ENCODE results near the gene HOXB3.

The HOXB3 gene

DNA sequence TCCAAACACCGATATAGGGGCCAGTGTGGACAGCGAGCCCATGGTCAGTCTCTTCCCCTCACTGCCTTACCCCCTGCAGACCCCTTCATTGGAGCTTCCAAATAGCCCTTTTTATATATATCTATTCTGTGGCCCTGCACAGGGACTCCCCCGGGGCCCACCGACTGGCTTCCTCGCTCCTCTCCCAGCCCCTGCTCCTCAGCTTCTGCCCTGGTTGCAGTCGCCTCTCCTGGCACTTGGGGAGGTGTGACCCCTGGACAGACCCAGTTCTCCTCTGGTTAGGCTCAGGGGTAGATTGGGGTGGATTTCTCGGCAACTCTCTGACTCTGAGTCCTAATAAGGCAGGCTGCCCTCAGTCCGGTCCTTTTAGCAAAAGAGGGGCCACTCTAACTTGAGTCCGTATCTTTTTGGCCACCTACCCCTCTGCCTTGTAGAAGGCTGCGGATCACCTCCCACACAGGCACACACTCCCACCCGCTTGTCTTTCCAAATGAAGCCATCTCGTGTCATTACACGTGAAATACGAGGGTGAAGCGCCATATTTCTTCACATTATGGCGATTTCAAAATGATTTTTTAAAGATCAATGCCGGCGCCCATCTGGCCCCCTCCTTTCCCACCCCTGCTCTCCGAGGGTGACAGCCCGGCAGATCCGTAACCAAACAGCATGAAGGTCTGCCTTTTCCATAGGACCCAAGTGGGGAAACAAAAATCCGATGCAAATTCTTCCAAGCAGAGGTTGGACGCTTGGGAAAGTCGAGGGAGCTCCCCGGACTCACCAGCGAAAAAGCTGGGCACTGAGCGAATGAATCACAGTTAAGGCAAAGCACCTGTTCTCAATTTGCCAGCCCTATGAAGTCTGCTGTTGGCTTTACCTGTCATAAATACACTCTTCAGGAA lies 37.8 kb upstream of the HOXB3 start:
- H3K27me3 ChIP-seq (ENCODE audit: insufficient read depth, low read length) = no peaks in the 10 kb centered on the region
- H3K9me2 ChIP-seq (ENCODE audit: low read depth, low read length) = no peaks in the 10 kb centered on the region
- H3K4me3 ChIP-seq (ENCODE audit: low read depth, low read length, poor library complexity, severe bottlenecking) = no peak overlapping the region
- no peak overlapping the region for H3K9ac ChIP-seq (ENCODE audit: low read length)
- H2AFZ ChIP-seq (ENCODE audit: low read length) = no peak overlapping the region
- H3K9me3 ChIP-seq (ENCODE audit: low read length) = no peaks in the 10 kb centered on the region
- TF ChIP-seq CTCF (IDR thresholded peaks at IDR 0.05; ENCODE audit: low read length) = no peak
- no peak for TF ChIP-seq EZH2 (IDR thresholded peaks at IDR 0.05; ENCODE audit: borderline replicate concordance, low read length)
- H3K36me3 ChIP-seq (ENCODE audit: insufficient read depth, low read length) = no peaks in the 10 kb centered on the region
- H3K4me2 ChIP-seq (ENCODE audit: low read length) = no peak overlapping the region
- H3F3A ChIP-seq (ENCODE audit: insufficient read depth, low read length) = no peaks in the 10 kb centered on the region
- no peaks in the 10 kb centered on the region for H3K79me2 ChIP-seq (ENCODE audit: insufficient read depth, low read length)
- H3K4me1 ChIP-seq (ENCODE audit: insufficient read depth, low read length, severe bottlenecking) = no peaks in the 10 kb centered on the region
- no peaks in the 10 kb centered on the region for H4K20me1 ChIP-seq (ENCODE audit: insufficient read depth, low read length)
- H3K27ac ChIP-seq (ENCODE audit: low read depth, low read length, poor library complexity, severe bottlenecking) = no peak overlapping the region

GRCh38 chr17:48627118-48627597 lies 37.1 kb upstream of the HOXB3 start:
- H3F3A ChIP-seq (ENCODE audit: insufficient read depth, low read length) = no peaks in the 10 kb centered on the region
- H3K4me3 ChIP-seq (ENCODE audit: low read depth, low read length, poor library complexity, severe bottlenecking) = no peak overlapping the region
- no peaks in the 10 kb centered on the region for H3K9me2 ChIP-seq (ENCODE audit: low read depth, low read length)
- no peaks in the 10 kb centered on the region for H3K4me1 ChIP-seq (ENCODE audit: insufficient read depth, low read length, severe bottlenecking)
- H3K9me3 ChIP-seq (ENCODE audit: low read length) = no peaks in the 10 kb centered on the region
- no peaks in the 10 kb centered on the region for H3K27me3 ChIP-seq (ENCODE audit: insufficient read depth, low read length)
- no peaks in the 10 kb centered on the region for H3K79me2 ChIP-seq (ENCODE audit: insufficient read depth, low read length)
- no peak overlapping the region for H3K4me2 ChIP-seq (ENCODE audit: low read length)
- no peaks in the 10 kb centered on the region for H3K36me3 ChIP-seq (ENCODE audit: insufficient read depth, low read length)
- no peak overlapping the region for H2AFZ ChIP-seq (ENCODE audit: low read length)
- H3K9ac ChIP-seq (ENCODE audit: low read length) = no peak overlapping the region
- TF ChIP-seq CTCF (IDR thresholded peaks at IDR 0.05; ENCODE audit: low read length) = no peak
- TF ChIP-seq EZH2 (IDR thresholded peaks at IDR 0.05; ENCODE audit: borderline replicate concordance, low read length) = no peak
- H3K27ac ChIP-seq (ENCODE audit: low read depth, low read length, poor library complexity, severe bottlenecking) = no peak overlapping the region
- no peaks in the 10 kb centered on the region for H4K20me1 ChIP-seq (ENCODE audit: insufficient read depth, low read length)

GRCh38 chr17:48626245-48627117 lies 36.4 kb upstream of the HOXB3 start, which contains the start of gene HOXB9:
HOXB9 (minus strand) TSS chr17:48626358; CDS start chr17:48626269, 89 bp downstream.
- H3K9me2 ChIP-seq (ENCODE audit: low read depth, low read length) = no peaks in the 10 kb centered on the region
- H3F3A ChIP-seq (ENCODE audit: insufficient read depth, low read length) = no peaks in the 10 kb centered on the region
- H3K27me3 ChIP-seq (ENCODE audit: insufficient read depth, low read length) = no peaks in the 10 kb centered on the region
- H3K9me3 ChIP-seq (ENCODE audit: low read length) = no peaks in the 10 kb centered on the region
- no peak within 1 kb of the TSS for H3K9ac ChIP-seq (ENCODE audit: low read length)
- H3K4me3 ChIP-seq (ENCODE audit: low read depth, low read length, poor library complexity, severe bottlenecking) = no peak within 1 kb of the TSS
- TF ChIP-seq CTCF (IDR thresholded peaks at IDR 0.05; ENCODE audit: low read length) (no peak), EZH2 (IDR thresholded peaks at IDR 0.05; ENCODE audit: borderline replicate concordance, low read length) (no peak)
- H4K20me1 ChIP-seq (ENCODE audit: insufficient read depth, low read length) = no peaks in the 10 kb centered on the region
- no peaks in the 10 kb centered on the region for H3K79me2 ChIP-seq (ENCODE audit: insufficient read depth, low read length)
- no peaks in the 10 kb centered on the region for H3K4me1 ChIP-seq (ENCODE audit: insufficient read depth, low read length, severe bottlenecking)
- no peak within 1 kb of the TSS for H3K4me2 ChIP-seq (ENCODE audit: low read length)
- no peak within 1 kb of the TSS for H3K27ac ChIP-seq (ENCODE audit: low read depth, low read length, poor library complexity, severe bottlenecking)
- no peaks in the 10 kb centered on the region for H3K36me3 ChIP-seq (ENCODE audit: insufficient read depth, low read length)
- H2AFZ ChIP-seq (ENCODE audit: low read length) = no peak within 1 kb of the TSS
